Peyer's patch (tissue), 4 donors: Measurements from ENCODE around the gene CWC15. TPM values are rescaled to one million over a fixed set of nuclear protein-coding genes. Genes with fewer than 3 reads are reported as not detected.

ENCODE experiments used
- DNase-seq, 3 donors: peaks; one replicate each; pipeline ENCODE4 v3.0.0-alpha.2; 2017 to 2019
- H3K27ac ChIP-seq, 4 donors: fragments of 200-600 bp; sonication (generic); one replicate each; pipeline ENCODE4 v1.5.1; 2016 to 2019
- H3K27me3 ChIP-seq, 2 donors: fragments of 200-600 bp; sonication (generic); one replicate each; pipeline ENCODE4 v1.5.1; 2019
- H3K36me3 ChIP-seq, 3 donors: fragments of 200-600 bp; sonication (generic); one replicate each; pipeline ENCODE4 v1.5.1; 2016 to 2019
- H3K4me1 ChIP-seq, 4 donors: fragments of 200-600 bp; sonication (generic); one replicate each; pipeline ENCODE4 v1.5.1; 2016 to 2019
- H3K4me3 ChIP-seq, 4 donors: fragments of 200-600 bp; sonication (generic); 1 replicate in 3 of 4; 2 replicates in 1 of 4; pipeline ENCODE4 v1.5.1; 2016 to 2019; ENCODE audit warnings: mild to moderate bottlenecking in 1 of 4
- H3K9me3 ChIP-seq, 4 donors: fragments of 200-600 bp; sonication (generic); one replicate each; pipeline ENCODE4 v1.5.1; 2016 to 2019; ENCODE audit warnings: mild to moderate bottlenecking in 1 of 4
- POLR2A ChIP-seq, 2 donors: fragments of 450-650 bp; IDR thresholded peaks; one replicate each; pipeline ENCODE4 v1.5.1; 2017; ENCODE audit warnings: antibody characterized with exemption in 2 of 2, mild to moderate bottlenecking in 2 of 2, moderate library complexity in 2 of 2
- total RNA-seq, 4 donors: library from RNA; depleted of rRNA; stranded (reverse); fragments of >200 nt; gene quantifications; one replicate each; pipeline ENCODE4 v1.1.0, GENCODE V29; 2016
- TF ChIP-seq, protein P1 (sequence below), 6 experiments: fragments of 450-650 bp in 4 of 6; fragments of 200-600 bp in 2 of 6; sonication (generic) in 1 of 6; IDR thresholded peaks; one replicate each; pipeline ENCODE4 v1.5.1; 2017 to 2019; ENCODE audit warnings: antibody characterized with exemption in 6 of 6, mild to moderate bottlenecking in 3 of 6, moderate library complexity in 1 of 6

CWC15 gene
- total RNA-seq, 4 donors from 2014 or later = 34.7 to 66.8 (median 44.4) TPM

DNA sequence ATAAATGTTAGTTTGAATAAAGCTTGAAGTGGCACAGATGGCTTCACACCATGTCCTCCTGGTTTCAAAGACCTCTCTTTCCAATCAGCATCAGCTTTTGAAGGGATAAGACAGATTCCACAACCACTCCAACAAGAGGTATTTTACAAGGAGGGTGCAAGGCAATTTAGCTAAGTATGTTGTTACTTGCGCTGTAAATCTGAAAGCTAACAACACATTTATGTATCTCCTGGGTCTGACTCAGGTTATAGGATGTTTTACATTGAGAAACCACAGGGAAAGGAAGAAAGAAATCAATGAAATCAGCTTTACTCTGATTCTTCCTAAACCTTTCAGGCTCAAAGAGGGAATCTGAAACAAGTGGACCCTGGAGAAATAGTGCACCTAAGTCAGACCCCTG lies 12.1 kb downstream of the CWC15 start:
- Histone ChIP-seq H3K27me3 (no peaks in the 10 kb centered on the region), H3K36me3 (peaks cover 0 to 70% (median 3%) of the 10 kb centered on the region in 3 donors), H3K4me3 (no peak overlapping the region), H3K9me3 (no peaks in the 10 kb centered on the region), H3K27ac (no peak overlapping the region), H3K4me1 (no peaks in the 10 kb centered on the region)
- no peak for DNase-seq
- TF ChIP-seq POLR2A (IDR thresholded peaks at IDR 0.05) = no peak
- TF ChIP-seq, protein P1, sequence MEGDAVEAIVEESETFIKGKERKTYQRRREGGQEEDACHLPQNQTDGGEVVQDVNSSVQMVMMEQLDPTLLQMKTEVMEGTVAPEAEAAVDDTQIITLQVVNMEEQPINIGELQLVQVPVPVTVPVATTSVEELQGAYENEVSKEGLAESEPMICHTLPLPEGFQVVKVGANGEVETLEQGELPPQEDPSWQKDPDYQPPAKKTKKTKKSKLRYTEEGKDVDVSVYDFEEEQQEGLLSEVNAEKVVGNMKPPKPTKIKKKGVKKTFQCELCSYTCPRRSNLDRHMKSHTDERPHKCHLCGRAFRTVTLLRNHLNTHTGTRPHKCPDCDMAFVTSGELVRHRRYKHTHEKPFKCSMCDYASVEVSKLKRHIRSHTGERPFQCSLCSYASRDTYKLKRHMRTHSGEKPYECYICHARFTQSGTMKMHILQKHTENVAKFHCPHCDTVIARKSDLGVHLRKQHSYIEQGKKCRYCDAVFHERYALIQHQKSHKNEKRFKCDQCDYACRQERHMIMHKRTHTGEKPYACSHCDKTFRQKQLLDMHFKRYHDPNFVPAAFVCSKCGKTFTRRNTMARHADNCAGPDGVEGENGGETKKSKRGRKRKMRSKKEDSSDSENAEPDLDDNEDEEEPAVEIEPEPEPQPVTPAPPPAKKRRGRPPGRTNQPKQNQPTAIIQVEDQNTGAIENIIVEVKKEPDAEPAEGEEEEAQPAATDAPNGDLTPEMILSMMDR (IDR thresholded peaks at IDR 0.05) = no peak

DNA sequence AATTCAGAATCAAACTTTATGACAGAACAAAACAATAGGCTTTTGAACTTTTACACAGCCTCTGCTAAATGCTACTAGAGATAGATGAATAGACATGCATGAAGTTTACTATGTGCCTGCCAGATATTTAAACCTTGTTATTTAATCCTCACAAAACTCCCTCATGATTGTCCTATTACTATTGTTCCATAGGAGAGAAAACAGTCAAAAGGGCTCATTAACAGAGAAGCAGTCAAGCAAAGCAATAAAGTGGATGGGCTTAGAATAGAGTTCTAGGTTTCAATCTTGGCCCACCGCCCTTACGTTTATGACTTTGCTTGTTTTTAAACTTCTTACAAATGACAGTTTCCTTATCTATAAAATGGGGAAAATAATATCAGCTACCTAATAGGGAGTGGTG lies 12.9 kb downstream of the CWC15 start:
- no peak for DNase-seq
- no peak overlapping the region for H3K27ac ChIP-seq
- no peak overlapping the region for H3K4me3 ChIP-seq
- H3K36me3 ChIP-seq = peaks cover 0 to 62% (median under 1%) of the 10 kb centered on the region in 3 donors
- no peaks in the 10 kb centered on the region for H3K9me3 ChIP-seq
- H3K27me3 ChIP-seq = no peaks in the 10 kb centered on the region
- no peaks in the 10 kb centered on the region for H3K4me1 ChIP-seq
- no peak for TF ChIP-seq POLR2A (IDR thresholded peaks at IDR 0.05)
- TF ChIP-seq, protein P1 (IDR thresholded peaks at IDR 0.05) = no peak

DNA sequence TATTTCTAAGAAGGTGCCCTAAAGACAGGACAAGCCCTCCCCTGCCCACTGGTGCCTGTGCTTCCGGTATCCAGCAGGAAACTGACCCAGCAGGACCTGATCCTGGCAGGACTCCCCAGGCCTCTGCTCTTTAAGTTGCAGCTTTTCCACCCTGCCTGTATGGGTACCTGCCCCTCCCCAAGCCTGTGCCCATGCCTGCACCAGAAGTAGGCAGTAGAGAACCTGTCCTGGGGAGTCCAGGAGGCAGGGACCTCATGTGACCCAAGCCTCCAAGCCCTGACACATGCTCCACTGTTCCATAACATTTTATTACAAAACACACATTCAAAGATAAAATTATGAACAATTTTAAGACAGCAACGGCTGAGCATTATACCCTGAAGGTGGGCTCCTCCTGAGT lies 14.2 kb downstream of the CWC15 start:
- no peaks in the 10 kb centered on the region for H3K9me3 ChIP-seq
- H3K27me3 ChIP-seq = no peaks in the 10 kb centered on the region
- H3K4me1 ChIP-seq = no peaks in the 10 kb centered on the region
- H3K27ac ChIP-seq = no peak overlapping the region
- H3K4me3 ChIP-seq = no peak overlapping the region
- peaks cover 0 to 49% (median 0%) of the 10 kb centered on the region in 3 donors for H3K36me3 ChIP-seq
- no peak for DNase-seq
- TF ChIP-seq, protein P1 (IDR thresholded peaks at IDR 0.05) = no peak
- no peak for TF ChIP-seq POLR2A (IDR thresholded peaks at IDR 0.05)

DNA sequence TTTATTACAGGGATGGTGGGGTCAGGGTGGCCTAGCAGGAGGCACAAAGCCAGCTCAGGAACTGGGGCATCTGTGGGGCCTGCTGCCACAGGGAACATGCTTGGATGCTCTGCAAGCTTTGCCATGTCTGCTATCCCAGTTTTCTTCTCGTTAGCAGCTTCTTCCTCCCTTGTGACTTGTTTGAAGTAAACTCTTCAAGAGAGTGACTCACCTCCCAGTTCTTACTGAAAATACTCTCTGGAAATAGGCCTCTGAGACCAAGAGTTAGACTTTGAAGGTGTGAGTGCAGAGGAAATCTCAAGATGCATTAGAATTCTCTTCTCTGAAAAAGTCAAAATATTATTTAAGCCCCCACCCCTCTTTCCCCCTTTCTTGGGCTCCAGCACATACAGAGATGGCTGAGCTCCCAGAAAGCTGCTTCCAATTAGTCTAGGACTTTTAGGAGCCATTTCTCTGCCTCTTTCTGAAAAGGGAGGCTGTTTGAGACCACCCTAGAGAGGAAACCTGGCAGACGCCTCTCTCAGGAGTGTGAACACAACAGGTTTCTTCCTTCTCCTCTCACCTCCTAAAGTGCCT lies 15.1 kb downstream of the CWC15 start:
- no peaks in the 10 kb centered on the region for H3K9me3 ChIP-seq
- H3K4me3 ChIP-seq = no peak overlapping the region
- TF ChIP-seq, protein P1 (IDR thresholded peaks at IDR 0.05) = no peak
- no peak for TF ChIP-seq POLR2A (IDR thresholded peaks at IDR 0.05)
- no peaks in the 10 kb centered on the region for H3K27me3 ChIP-seq
- peaks cover 0 to 40% (median 0%) of the 10 kb centered on the region in 3 donors for H3K36me3 ChIP-seq
- H3K27ac ChIP-seq = no peak overlapping the region
- DNase-seq = no peak
- no peaks in the 10 kb centered on the region for H3K4me1 ChIP-seq

DNA sequence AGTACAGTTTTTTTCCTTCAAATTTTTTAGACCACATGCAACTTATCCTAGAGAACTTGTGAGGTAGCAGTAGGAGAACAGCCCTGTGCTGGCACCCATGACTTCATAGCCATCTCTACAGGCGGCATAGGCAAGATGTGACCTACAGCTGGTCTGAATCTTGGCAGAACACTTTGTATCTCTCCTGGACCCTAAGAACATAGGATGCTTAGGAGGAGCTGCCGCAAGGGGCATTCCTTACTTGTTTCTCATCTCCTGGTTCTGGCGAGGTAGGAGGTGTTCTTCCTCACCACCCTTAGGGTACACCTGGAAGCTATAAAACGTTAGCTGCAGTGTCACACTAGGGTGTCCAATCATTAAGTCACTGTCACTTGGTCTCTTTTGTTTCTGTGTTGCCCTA lies 16.4 kb downstream of the CWC15 start:
- Histone ChIP-seq H3K27ac (no peak overlapping the region), H3K4me3 (no peak overlapping the region), H3K36me3 (peaks cover 0 to 27% (median 0%) of the 10 kb centered on the region in 3 donors), H3K4me1 (no peaks in the 10 kb centered on the region), H3K27me3 (no peaks in the 10 kb centered on the region), H3K9me3 (no peaks in the 10 kb centered on the region)
- no peak for DNase-seq
- TF ChIP-seq, protein P1 (IDR thresholded peaks at IDR 0.05) = no peak
- no peak for TF ChIP-seq POLR2A (IDR thresholded peaks at IDR 0.05)

DNA sequence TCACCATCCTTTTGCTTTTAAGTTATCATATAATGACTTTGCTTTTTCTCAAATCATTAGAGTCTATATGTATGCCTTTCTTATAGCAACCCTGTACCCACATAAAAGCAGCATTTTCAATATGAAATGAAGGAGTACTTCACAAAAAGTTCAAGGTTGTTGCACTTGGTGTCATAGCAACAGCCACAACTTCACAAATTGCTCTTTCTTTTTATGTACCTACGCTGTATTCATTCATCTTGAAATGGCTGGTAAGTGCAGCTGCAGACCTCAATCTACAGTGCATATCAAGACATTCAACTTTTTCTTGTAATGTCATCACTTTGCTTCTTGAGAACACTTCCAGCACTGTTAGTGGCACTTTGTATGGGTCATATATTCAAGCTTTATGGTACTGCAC lies 18.6 kb downstream of the CWC15 start:
- DNase-seq = no peak
- Histone ChIP-seq H3K27me3 (no peaks in the 10 kb centered on the region), H3K4me3 (no peak overlapping the region), H3K9me3 (no peaks in the 10 kb centered on the region), H3K4me1 (no peaks in the 10 kb centered on the region), H3K27ac (no peak overlapping the region), H3K36me3 (peaks cover 0 to 6% (median 0%) of the 10 kb centered on the region in 3 donors)
- TF ChIP-seq POLR2A (IDR thresholded peaks at IDR 0.05) = no peak
- TF ChIP-seq, protein P1 (IDR thresholded peaks at IDR 0.05) = no peak
